Karpas-422 (cell line): Measurements from ENCODE around the gene BCL2L12. TPM values are rescaled to one million over a fixed set of nuclear protein-coding genes. Genes with fewer than 3 reads are reported as not detected.

Experiments
- DNase-seq: peaks from one replicate; pipeline ENCODE4 v3.0.0-alpha.2; 2015
- H2AFZ ChIP-seq: fragments of 200-600 bp; sonication (generic); 2 replicates; pipeline ENCODE4 v1.6.1; 2014; ENCODE audit warnings: antibody characterized with exemption, low read length, mixed read lengths
- H3K27ac ChIP-seq: fragments of 200-600 bp; sonication (generic); 2 replicates; pipeline ENCODE4 v1.5.1; 2014; ENCODE audit warnings: mild to moderate bottlenecking, low read length, moderate library complexity
- H3K27me3 ChIP-seq: fragments of 200-600 bp; sonication (generic); 2 replicates; pipeline ENCODE4 v1.6.1; 2014; ENCODE audit warnings: low read length, mixed read lengths
- H3K36me3 ChIP-seq: fragments of 200-600 bp; sonication (generic); 2 replicates; pipeline ENCODE4 v1.6.1; 2014; ENCODE audit warnings: low read length, mixed read lengths; ENCODE audit not compliant: insufficient read depth
- H3K4me1 ChIP-seq: fragments of 200-600 bp; sonication (generic); 2 replicates; pipeline ENCODE4 v1.6.1; 2014; ENCODE audit warnings: mild to moderate bottlenecking, low read length, mixed read lengths
- H3K4me2 ChIP-seq: fragments of 200-600 bp; sonication (generic); 2 replicates; pipeline ENCODE4 v1.6.1; 2014; ENCODE audit warnings: low read length, low read depth, mild to moderate bottlenecking; ENCODE audit not compliant: poor library complexity, severe bottlenecking
- H3K4me3 ChIP-seq: fragments of 200-600 bp; sonication (generic); 2 replicates; pipeline ENCODE4 v1.5.1; 2014; ENCODE audit warnings: mild to moderate bottlenecking, antibody characterized with exemption, low read length, mixed read lengths
- H3K79me2 ChIP-seq: fragments of 200-600 bp; sonication (generic); 2 replicates; pipeline ENCODE4 v1.6.1; 2014; ENCODE audit warnings: mild to moderate bottlenecking, low read length, mixed read lengths
- H3K9ac ChIP-seq: fragments of 200-600 bp; sonication (generic); 2 replicates; pipeline ENCODE4 v1.6.0; 2014; ENCODE audit warnings: low read length
- H3K9me2 ChIP-seq: fragments of 200-600 bp; sonication (generic), shearing (Covaris generic); replicated peaks from 2 replicates; pipeline ENCODE4 v1.6.0; 2014; ENCODE audit warnings: mild to moderate bottlenecking, low read length, moderate library complexity; ENCODE audit not compliant: insufficient read depth
- H3K9me3 ChIP-seq: fragments of 300-700, 200-600 bp; sonication (generic); 2 replicates; pipeline ENCODE4 v1.6.1; 2014; ENCODE audit warnings: low read length, mixed read lengths
- H4K20me1 ChIP-seq: fragments of 200-600 bp; sonication (generic); 2 replicates; pipeline ENCODE4 v1.6.1; 2014; ENCODE audit warnings: mild to moderate bottlenecking, antibody characterized with exemption, low read length, low read depth; ENCODE audit not compliant: insufficient read depth
- total RNA-seq: library from RNA; depleted of rRNA; stranded (reverse); fragments of >200 nt; shearing (Covaris generic); gene quantifications from 2 replicates; pipeline ENCODE4 v1.2.3, GENCODE V29; 2014; ENCODE audit warnings: low replicate concordance

Gene BCL2L12
- total RNA-seq, 1 experiment from 2014 or later: 25.6 TPM

DNA sequence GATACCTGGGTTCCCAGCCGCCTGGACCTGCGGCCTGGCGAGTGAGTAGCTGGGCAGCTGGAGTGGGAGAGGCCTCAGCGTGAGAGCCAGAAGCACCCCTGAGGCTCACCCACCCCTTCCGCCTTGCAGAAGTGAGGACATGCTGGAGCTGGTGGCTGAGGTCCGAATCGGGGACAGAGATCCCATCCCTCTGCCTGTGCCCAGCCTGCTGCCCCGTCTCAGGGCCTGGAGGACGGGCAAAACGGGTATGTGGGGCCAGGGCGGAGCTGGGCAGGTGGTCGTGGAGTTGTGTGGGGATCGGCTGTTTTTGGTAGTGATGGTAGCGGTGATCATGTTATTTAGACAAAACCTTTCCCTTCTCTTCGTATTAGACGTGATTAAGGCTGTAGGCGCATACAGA is 19.1 kb upstream of the BCL2L12 start:
- peaks cover 28% of the 10 kb centered on the region; the same call in 1 of the 2 replicates for H4K20me1 ChIP-seq
- H3K79me2 ChIP-seq: peaks cover 42% of the 10 kb centered on the region
- no peaks in the 10 kb centered on the region; the same call in none of the 2 replicates for H3K36me3 ChIP-seq
- peaks cover 20% of the 10 kb centered on the region for H3K4me1 ChIP-seq
- no peaks in the 10 kb centered on the region for H3K27me3 ChIP-seq
- H2AFZ ChIP-seq: no peak overlapping the region
- H3K4me3 ChIP-seq: no peak overlapping the region
- H3K9ac ChIP-seq: no peak overlapping the region
- H3K4me2 ChIP-seq: no peak overlapping the region
- no peak overlapping the region for H3K27ac ChIP-seq
- no peak for DNase-seq
- no peaks in the 10 kb centered on the region for H3K9me3 ChIP-seq
- no peaks in the 10 kb centered on the region for H3K9me2 ChIP-seq

DNA sequence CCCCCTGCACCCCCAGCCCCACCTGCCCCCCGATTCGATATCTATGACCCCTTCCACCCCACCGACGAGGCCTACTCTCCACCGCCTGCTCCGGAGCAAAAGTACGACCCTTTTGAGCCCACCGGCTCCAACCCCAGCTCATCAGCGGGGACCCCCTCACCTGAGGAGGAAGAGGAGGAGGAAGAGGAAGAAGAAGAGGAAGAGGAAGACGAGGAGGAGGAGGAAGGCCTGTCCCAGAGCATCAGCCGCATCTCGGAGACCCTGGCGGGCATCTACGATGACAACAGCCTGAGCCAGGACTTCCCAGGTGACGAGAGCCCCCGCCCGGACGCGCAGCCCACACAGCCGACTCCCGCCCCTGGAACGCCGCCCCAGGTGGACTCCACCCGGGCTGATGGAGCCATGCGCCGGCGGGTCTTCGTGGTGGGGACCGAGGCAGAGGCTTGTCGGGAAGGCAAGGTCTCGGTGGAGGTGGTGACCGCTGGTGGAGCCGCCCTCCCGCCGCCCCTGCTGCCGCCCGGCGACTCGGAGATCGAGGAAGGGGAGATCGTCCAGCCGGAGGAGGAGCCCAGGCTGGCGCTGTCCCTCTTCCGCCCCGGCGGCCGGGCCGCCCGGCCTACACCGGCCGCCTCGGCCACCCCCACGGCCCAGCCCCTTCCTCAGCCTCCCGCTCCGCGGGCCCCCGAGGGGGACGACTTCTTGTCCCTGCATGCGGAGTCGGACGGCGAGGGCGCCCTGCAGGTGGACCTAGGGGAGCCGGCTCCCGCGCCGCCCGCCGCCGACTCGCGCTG is 14.5 kb upstream of the BCL2L12 start:
- H3K4me3 ChIP-seq: no peak overlapping the region
- 0 out of 2 replicates have a peak, but pooled peaks cover 22% of the 10 kb centered on the region for H4K20me1 ChIP-seq
- peaks cover 19% of the 10 kb centered on the region; the same call in 1 of the 2 replicates for H3K36me3 ChIP-seq
- H3K27ac ChIP-seq: no peak overlapping the region
- H3K27me3 ChIP-seq: no peaks in the 10 kb centered on the region
- H3K4me1 ChIP-seq: no peaks in the 10 kb centered on the region
- no peak overlapping the region for H2AFZ ChIP-seq
- no peak for DNase-seq
- no peak overlapping the region for H3K9ac ChIP-seq
- H3K9me3 ChIP-seq: no peaks in the 10 kb centered on the region
- H3K4me2 ChIP-seq: no peak overlapping the region
- H3K9me2 ChIP-seq: no peaks in the 10 kb centered on the region
- peaks cover 3% of the 10 kb centered on the region; the same call in 1 of the 2 replicates for H3K79me2 ChIP-seq

DNA sequence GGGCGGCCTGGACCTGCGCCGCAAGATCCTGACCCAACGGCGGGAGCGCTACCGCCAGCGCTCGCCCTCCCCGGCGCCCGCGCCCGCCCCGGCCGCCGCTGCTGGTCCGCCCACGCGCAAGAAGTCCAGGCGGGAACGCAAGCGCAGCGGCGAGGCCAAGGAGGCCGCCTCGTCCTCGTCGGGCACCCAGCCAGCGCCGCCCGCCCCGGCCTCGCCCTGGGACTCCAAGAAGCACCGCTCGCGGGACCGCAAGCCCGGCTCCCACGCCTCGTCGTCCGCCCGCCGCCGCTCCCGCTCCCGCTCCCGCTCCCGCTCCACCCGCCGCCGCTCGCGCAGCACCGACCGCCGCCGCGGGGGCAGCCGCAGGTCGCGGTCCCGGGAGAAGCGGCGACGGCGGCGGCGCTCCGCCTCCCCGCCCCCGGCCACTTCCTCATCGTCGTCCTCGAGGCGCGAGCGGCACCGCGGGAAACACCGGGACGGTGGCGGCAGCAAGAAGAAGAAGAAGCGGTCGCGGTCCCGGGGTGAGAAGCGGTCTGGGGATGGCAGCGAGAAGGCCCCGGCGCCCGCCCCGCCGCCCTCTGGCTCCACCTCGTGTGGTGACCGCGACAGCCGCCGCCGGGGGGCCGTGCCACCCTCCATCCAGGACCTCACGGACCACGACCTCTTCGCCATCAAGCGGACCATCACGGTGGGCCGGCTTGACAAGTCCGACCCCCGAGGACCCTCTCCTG is 13.7 kb upstream of the BCL2L12 start:
- Histone ChIP-seq H3K27ac (no peak overlapping the region), H3K4me2 (no peak overlapping the region), H3K27me3 (no peaks in the 10 kb centered on the region), H3K79me2 (peaks cover 3% of the 10 kb centered on the region; the same call in 1 of the 2 replicates), H3K4me3 (no peak overlapping the region), H3K36me3 (peaks cover 19% of the 10 kb centered on the region; the same call in 1 of the 2 replicates), H4K20me1 (0 out of 2 replicates have a peak, but pooled peaks cover 16% of the 10 kb centered on the region), H3K9ac (no peak overlapping the region), H3K9me3 (no peaks in the 10 kb centered on the region), H3K4me1 (no peaks in the 10 kb centered on the region), H2AFZ (no peak overlapping the region), H3K9me2 (no peaks in the 10 kb centered on the region)
- no peak for DNase-seq

DNA sequence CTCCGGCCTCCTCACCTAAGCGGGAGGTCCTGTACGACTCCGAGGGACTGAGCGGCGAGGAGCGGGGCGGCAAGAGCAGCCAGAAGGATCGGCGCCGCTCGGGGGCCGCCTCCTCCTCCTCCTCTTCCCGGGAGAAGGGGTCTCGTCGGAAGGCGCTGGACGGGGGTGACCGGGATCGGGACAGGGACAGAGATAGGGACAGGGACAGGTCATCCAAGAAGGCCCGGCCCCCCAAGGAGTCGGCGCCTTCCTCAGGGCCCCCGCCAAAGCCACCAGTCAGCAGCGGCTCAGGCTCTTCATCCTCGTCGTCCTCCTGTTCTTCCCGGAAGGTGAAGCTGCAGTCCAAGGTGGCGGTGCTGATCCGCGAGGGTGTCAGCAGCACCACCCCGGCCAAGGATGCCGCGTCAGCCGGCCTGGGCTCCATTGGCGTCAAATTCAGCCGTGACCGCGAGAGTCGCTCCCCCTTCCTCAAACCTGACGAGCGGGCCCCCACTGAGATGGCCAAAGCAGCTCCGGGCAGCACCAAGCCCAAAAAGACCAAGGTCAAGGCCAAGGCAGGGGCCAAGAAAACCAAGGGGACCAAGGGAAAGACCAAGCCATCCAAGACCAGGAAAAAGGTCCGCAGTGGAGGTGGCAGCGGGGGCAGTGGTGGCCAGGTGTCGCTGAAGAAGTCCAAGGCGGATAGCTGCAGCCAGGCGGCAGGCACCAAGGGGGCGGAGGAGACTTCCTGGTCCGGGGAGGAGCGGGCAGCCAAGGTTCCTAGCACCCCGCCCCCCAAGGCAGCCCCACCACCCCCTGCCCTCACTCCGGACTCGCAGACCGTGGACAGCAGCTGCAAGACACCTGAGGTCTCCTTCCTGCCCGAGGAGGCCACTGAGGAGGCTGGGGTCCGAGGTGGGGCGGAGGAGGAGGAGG is 12.9 kb upstream of the BCL2L12 start:
- no peaks in the 10 kb centered on the region for H3K9me3 ChIP-seq
- no peak for DNase-seq
- H3K4me3 ChIP-seq: no peak overlapping the region
- H3K9me2 ChIP-seq: no peaks in the 10 kb centered on the region
- H4K20me1 ChIP-seq: 0 out of 2 replicates have a peak, but pooled peaks cover 12% of the 10 kb centered on the region
- H3K27ac ChIP-seq: no peak overlapping the region
- H3K4me1 ChIP-seq: no peaks in the 10 kb centered on the region
- H3K9ac ChIP-seq: no peak overlapping the region
- peaks cover 19% of the 10 kb centered on the region; the same call in 1 of the 2 replicates for H3K36me3 ChIP-seq
- no peaks in the 10 kb centered on the region for H3K79me2 ChIP-seq
- no peaks in the 10 kb centered on the region for H3K27me3 ChIP-seq
- no peak overlapping the region for H3K4me2 ChIP-seq
- no peak overlapping the region for H2AFZ ChIP-seq

DNA sequence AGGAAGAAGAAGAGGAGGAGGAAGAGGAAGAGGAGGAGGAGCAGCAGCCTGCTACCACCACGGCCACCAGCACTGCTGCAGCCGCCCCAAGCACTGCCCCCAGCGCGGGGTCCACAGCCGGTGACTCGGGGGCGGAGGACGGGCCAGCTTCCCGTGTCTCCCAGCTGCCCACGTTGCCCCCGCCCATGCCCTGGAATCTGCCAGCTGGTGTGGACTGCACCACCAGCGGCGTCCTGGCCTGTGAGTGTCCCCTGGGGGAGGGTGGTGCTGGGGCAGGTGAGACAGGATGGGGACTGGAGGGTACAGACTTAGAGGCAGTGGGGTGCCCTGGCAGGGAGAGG is 12.3 kb upstream of the BCL2L12 start:
- H3K79me2 ChIP-seq: no peaks in the 10 kb centered on the region
- DNase-seq: no peak
- no peak overlapping the region for H2AFZ ChIP-seq
- H3K36me3 ChIP-seq: peaks cover 19% of the 10 kb centered on the region; the same call in 1 of the 2 replicates
- no peaks in the 10 kb centered on the region for H3K4me1 ChIP-seq
- no peaks in the 10 kb centered on the region for H3K27me3 ChIP-seq
- no peaks in the 10 kb centered on the region for H3K9me2 ChIP-seq
- no peak overlapping the region for H3K4me3 ChIP-seq
- 0 out of 2 replicates have a peak, but pooled peaks cover 12% of the 10 kb centered on the region for H4K20me1 ChIP-seq
- H3K4me2 ChIP-seq: no peak overlapping the region
- no peaks in the 10 kb centered on the region for H3K9me3 ChIP-seq
- no peak overlapping the region for H3K27ac ChIP-seq
- H3K9ac ChIP-seq: no peak overlapping the region

DNA sequence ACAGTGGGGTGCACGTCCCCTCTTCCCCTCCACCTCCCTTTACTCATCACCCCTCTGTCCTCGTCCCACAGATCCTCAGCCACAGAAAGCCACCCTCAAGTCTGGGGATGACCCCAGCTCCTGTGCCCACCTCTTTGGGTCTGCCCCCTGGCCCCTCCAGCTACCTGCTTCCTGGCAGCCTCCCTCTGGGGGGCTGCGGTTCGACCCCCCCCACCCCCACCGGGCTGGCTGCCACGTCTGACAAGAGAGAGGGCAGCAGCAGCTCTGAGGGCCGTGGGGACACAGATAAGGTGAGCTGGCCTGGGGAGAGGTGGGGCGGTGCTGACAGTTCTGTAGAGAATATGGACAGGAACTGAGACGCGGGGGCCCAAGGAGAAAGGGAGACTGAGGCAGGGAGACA is 11.2 kb upstream of the BCL2L12 start:
- Histone ChIP-seq H3K4me2 (no peak overlapping the region), H3K79me2 (no peaks in the 10 kb centered on the region), H3K9me2 (no peaks in the 10 kb centered on the region), H3K27ac (no peak overlapping the region), H3K36me3 (peaks cover 27% of the 10 kb centered on the region), H3K27me3 (no peaks in the 10 kb centered on the region), H4K20me1 (peaks cover 20% of the 10 kb centered on the region), H3K9me3 (no peaks in the 10 kb centered on the region), H3K4me1 (no peaks in the 10 kb centered on the region), H2AFZ (no peak overlapping the region), H3K4me3 (no peak overlapping the region), H3K9ac (no peak overlapping the region)
- DNase-seq: no peak

DNA sequence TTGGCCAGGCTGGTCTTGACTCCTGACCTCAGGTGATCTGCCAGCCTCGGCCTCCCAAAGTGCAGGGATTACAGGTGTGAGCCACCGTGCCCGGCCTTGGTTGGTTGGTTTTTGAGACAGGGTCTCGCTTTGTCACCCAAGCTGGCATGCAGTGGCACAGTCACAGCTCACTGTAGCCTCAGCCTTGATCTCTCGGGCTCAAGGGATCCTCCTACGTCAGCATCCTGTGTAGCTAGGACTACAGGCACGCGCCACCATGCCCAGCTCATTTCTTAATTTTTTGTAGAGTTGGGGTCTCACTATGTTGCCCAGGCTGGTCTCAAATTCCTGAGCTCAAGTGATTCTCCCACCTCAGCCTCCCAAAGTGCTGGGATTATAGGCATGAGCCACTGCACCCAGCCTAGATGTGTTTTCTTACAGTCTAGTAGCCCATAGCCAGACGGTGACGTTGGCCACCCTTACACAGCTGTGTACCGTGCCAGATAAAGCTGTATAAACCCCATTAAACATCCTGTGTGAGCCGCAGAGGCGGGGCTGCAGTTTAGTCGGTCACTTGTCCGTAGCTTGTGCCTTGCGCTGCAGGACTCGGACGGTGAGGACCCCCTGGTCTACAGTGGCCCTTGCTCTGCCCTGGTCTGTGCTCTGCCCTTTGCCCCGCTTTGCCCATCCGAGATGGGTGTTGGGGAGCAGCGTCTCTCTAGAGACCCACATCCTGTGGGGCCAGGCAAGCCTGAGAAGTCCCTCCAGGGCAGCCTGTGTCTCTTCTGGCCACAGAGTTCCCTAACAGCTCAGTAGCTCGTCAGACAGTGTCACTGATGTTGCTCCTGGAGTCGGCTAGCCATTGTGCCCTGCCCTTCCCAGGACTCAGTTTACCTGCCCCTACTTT is 9.9 kb upstream of the BCL2L12 start:
- no peak overlapping the region for H2AFZ ChIP-seq
- no peaks in the 10 kb centered on the region for H3K4me1 ChIP-seq
- no peak overlapping the region for H3K4me2 ChIP-seq
- H3K9me3 ChIP-seq: no peaks in the 10 kb centered on the region
- no peak overlapping the region for H3K9ac ChIP-seq
- no peak overlapping the region for H3K4me3 ChIP-seq
- H3K36me3 ChIP-seq: peaks cover 32% of the 10 kb centered on the region
- no peaks in the 10 kb centered on the region for H3K9me2 ChIP-seq
- DNase-seq: no peak
- H3K27ac ChIP-seq: no peak overlapping the region
- no peaks in the 10 kb centered on the region for H3K27me3 ChIP-seq
- H3K79me2 ChIP-seq: no peaks in the 10 kb centered on the region
- peaks cover 26% of the 10 kb centered on the region for H4K20me1 ChIP-seq
